SU-DHL-6 (cell line): ENCODE results near the gene HRK.

Source experiments
- EZH2phosphoT487 ChIP-seq: fragments of 200-600 bp; sonication (generic), shearing (Covaris generic); conservative IDR thresholded peaks from 2 replicates; pipeline ENCODE4 v1.6.1; 2018; ENCODE audit warnings: mild to moderate bottlenecking, antibody characterized with exemption, low read length, moderate library complexity, mixed read lengths
- TF ChIP-seq, protein P1 (sequence below): fragments of 200-600 bp; sonication (generic); IDR thresholded peaks from one replicate; pipeline ENCODE4 v1.5.1; 2017; ENCODE audit warnings: antibody characterized with exemption, mild to moderate bottlenecking, low read length, moderate library complexity; ENCODE audit not compliant: insufficient read depth, poor library complexity, severe bottlenecking

- TF ChIP-seq, protein P1, sequence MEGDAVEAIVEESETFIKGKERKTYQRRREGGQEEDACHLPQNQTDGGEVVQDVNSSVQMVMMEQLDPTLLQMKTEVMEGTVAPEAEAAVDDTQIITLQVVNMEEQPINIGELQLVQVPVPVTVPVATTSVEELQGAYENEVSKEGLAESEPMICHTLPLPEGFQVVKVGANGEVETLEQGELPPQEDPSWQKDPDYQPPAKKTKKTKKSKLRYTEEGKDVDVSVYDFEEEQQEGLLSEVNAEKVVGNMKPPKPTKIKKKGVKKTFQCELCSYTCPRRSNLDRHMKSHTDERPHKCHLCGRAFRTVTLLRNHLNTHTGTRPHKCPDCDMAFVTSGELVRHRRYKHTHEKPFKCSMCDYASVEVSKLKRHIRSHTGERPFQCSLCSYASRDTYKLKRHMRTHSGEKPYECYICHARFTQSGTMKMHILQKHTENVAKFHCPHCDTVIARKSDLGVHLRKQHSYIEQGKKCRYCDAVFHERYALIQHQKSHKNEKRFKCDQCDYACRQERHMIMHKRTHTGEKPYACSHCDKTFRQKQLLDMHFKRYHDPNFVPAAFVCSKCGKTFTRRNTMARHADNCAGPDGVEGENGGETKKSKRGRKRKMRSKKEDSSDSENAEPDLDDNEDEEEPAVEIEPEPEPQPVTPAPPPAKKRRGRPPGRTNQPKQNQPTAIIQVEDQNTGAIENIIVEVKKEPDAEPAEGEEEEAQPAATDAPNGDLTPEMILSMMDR: no peak
- no peak for TF ChIP-seq EZH2phosphoT487
Measured at GRCh38 chr12:116901612-116902011, 20.4 kb upstream of the HRK start.
